Effector memory CD8-positive, alpha-beta T cell (primary cell): ENCODE data around the gene RSRC2.
A peak's percentile ranks its signal among the peaks of the same experiment; 100 is the strongest.
"Not testable (repeated sequence)": the region's sequence is repeated elsewhere in the genome, so short reads cannot be mapped to it uniquely, and the experiment has no call there.

Source experiments
- ATAC-seq: fragments of 150-1000 bp; cut with Tn5 transposase; replicated peaks from 2 replicates; pipeline ENCODE4 v1.10.0; 2021; ENCODE audit warnings: mild to moderate bottlenecking, moderate library complexity
- DNase-seq, 3 experiments: peaks; one replicate each; pipeline ENCODE4 v3.0.0; 2021
- H3K27ac Mint-ChIP-seq, 2 donors: one replicate each; pipeline ENCODE4 v1.8.0; 2022; ENCODE audit warnings: mild to moderate bottlenecking in 2 of 2, mixed read lengths in 2 of 2, moderate library complexity in 2 of 2
- H3K27me3 Mint-ChIP-seq, 2 donors: one replicate each; pipeline ENCODE4 v1.8.0; 2022; ENCODE audit warnings: mixed read lengths in 2 of 2
- H3K36me3 Mint-ChIP-seq: one replicate; pipeline ENCODE4 v1.8.0; 2022; ENCODE audit warnings: mild to moderate bottlenecking, moderate library complexity, mixed read lengths; ENCODE audit not compliant: insufficient read depth
- H3K4me1 Mint-ChIP-seq, 2 donors: one replicate each; pipeline ENCODE4 v1.8.0; 2022; ENCODE audit warnings: low read depth in 2 of 2, mixed read lengths in 2 of 2
- H3K4me3 Mint-ChIP-seq, 2 donors: one replicate each; pipeline ENCODE4 v1.8.0; 2022; ENCODE audit warnings: mild to moderate bottlenecking in 2 of 2, mixed read lengths in 2 of 2, moderate library complexity in 2 of 2
- H3K9me3 Mint-ChIP-seq, 2 donors: one replicate each; pipeline ENCODE4 v1.8.0; 2022; ENCODE audit warnings: mixed read lengths in 2 of 2

The RSRC2 gene

GRCh38 chr12:122513028-122513427, 13.7 kb downstream of the RSRC2 start:
- not testable (repeated sequence) for DNase-seq, ATAC-seq, H3K27me3 Mint-ChIP-seq, H3K27ac Mint-ChIP-seq, H3K4me1 Mint-ChIP-seq, H3K9me3 Mint-ChIP-seq, H3K4me3 Mint-ChIP-seq
- peaks cover 99% of the 10 kb centered on the region for H3K36me3 Mint-ChIP-seq

- DNase-seq, result no peak
- peaks cover 99% of the 10 kb centered on the region for H3K36me3 Mint-ChIP-seq
- H3K27ac Mint-ChIP-seq, result peak overlapping the region in 1 of 2 donors; percentile 29
- H3K9me3 Mint-ChIP-seq, result no peaks in the 10 kb centered on the region
- no peak overlapping the region for H3K4me3 Mint-ChIP-seq
- no peak for ATAC-seq
- no peaks in the 10 kb centered on the region for H3K4me1 Mint-ChIP-seq
- H3K27me3 Mint-ChIP-seq, result no peaks in the 10 kb centered on the region
Observed at GRCh38 chr12:122508163-122508562, 18.6 kb downstream of the RSRC2 start.

- H3K4me3 Mint-ChIP-seq, result no peak overlapping the region
- H3K27ac Mint-ChIP-seq, result peak overlapping the region in 1 of 2 donors; percentile 60
- no peaks in the 10 kb centered on the region for H3K9me3 Mint-ChIP-seq
- peaks cover 4 to 5% of the 10 kb centered on the region in 2 donors for H3K4me1 Mint-ChIP-seq
- ATAC-seq (no peak), DNase-seq (no peak)
- peaks cover 94% of the 10 kb centered on the region for H3K36me3 Mint-ChIP-seq
- no peaks in the 10 kb centered on the region for H3K27me3 Mint-ChIP-seq
Observed at GRCh38 chr12:122506393-122506938, 20.3 kb downstream of the RSRC2 start.

- Mint-ChIP-seq H3K4me1 (peaks cover 13 to 14% of the 10 kb centered on the region in 2 donors), H3K4me3 (no peak overlapping the region), H3K27ac (peak overlapping the region; percentile 27 to 60), H3K27me3 (no peaks in the 10 kb centered on the region), H3K9me3 (no peaks in the 10 kb centered on the region), H3K36me3 (peaks cover 92% of the 10 kb centered on the region)
- DNase-seq (no peak), ATAC-seq (no peak)
Observed at GRCh38 chr12:122505419-122506051, 21.2 kb downstream of the RSRC2 start.

- ATAC-seq (no peak), DNase-seq (no peak)
- H3K4me1 Mint-ChIP-seq, result peaks cover 19 to 20% of the 10 kb centered on the region in 2 donors
- H3K9me3 Mint-ChIP-seq, result no peaks in the 10 kb centered on the region
- H3K27me3 Mint-ChIP-seq, result no peaks in the 10 kb centered on the region
- H3K27ac Mint-ChIP-seq, result peak overlapping the region in 1 of 2 donors; percentile 16
- H3K36me3 Mint-ChIP-seq, result peaks cover 77% of the 10 kb centered on the region
- no peak overlapping the region for H3K4me3 Mint-ChIP-seq
Observed at GRCh38 chr12:122503783-122504590, 22.7 kb downstream of the RSRC2 start.

- Mint-ChIP-seq H3K27ac (peak overlapping the region in 1 of 2 donors; percentile 16), H3K9me3 (no peaks in the 10 kb centered on the region), H3K4me1 (peaks cover 22 to 26% of the 10 kb centered on the region in 2 donors), H3K27me3 (no peaks in the 10 kb centered on the region), H3K4me3 (no peak overlapping the region), H3K36me3 (peaks cover 71% of the 10 kb centered on the region)
- ATAC-seq (no peak), DNase-seq (no peak)
Observed at GRCh38 chr12:122503147-122503751, 23.5 kb downstream of the RSRC2 start.

- Mint-ChIP-seq H3K4me3 (peak overlapping the region; percentile 95 to 97), H3K27me3 (no peaks in the 10 kb centered on the region), H3K4me1 (peaks cover 26 to 29% of the 10 kb centered on the region in 2 donors), H3K27ac (peak overlapping the region; percentile 95 to 98), H3K36me3 (peaks cover 65% of the 10 kb centered on the region), H3K9me3 (no peaks in the 10 kb centered on the region)
- ATAC-seq (no peak), DNase-seq (no peak)
Observed at GRCh38 chr12:122501489-122501989, 25.2 kb downstream of the RSRC2 start.

GRCh38 chr12:122500685-122501488, 25.8 kb downstream of the RSRC2 start, which contains the start of gene ZCCHC8:
TSS of gene ZCCHC8 (minus strand) at chr12:122500932. CDS start at chr12:122500840, 92 bp downstream.
- Mint-ChIP-seq H3K4me3 (peak within 1 kb of the TSS; percentile 95 to 97), H3K27me3 (no peaks in the 10 kb centered on the region), H3K4me1 (peaks cover 26 to 30% of the 10 kb centered on the region in 2 donors), H3K9me3 (no peaks in the 10 kb centered on the region), H3K27ac (peak within 1 kb of the TSS; percentile 95 to 98), H3K36me3 (peaks cover 59% of the 10 kb centered on the region)
- peak; percentile 93 to 95 (median 94) for DNase-seq
- ATAC-seq, result peak; percentile 91

- Mint-ChIP-seq H3K4me3 (peak overlapping the region; percentile 95 to 97), H3K36me3 (peaks cover 57% of the 10 kb centered on the region), H3K4me1 (peaks cover 26 to 35% of the 10 kb centered on the region in 2 donors), H3K27ac (peak overlapping the region; percentile 95 to 98), H3K27me3 (no peaks in the 10 kb centered on the region), H3K9me3 (no peaks in the 10 kb centered on the region)
- DNase-seq, result peak; percentile 38 to 50 (median 44)
- ATAC-seq, result peak; percentile 44
Observed at GRCh38 chr12:122499991-122500684, 26.6 kb downstream of the RSRC2 start.

GRCh38 chr12:122495258-122495657, 31.5 kb downstream of the RSRC2 start:
- Mint-ChIP-seq H3K4me1 (peaks cover 17 to 34% of the 10 kb centered on the region in 2 donors), H3K9me3 (no peaks in the 10 kb centered on the region), H3K4me3 (peak overlapping the region in 1 of 2 donors; percentile 33), H3K27me3 (no peaks in the 10 kb centered on the region), H3K36me3 (peaks cover 63% of the 10 kb centered on the region), H3K27ac (peak overlapping the region in 1 of 2 donors; percentile 51)
- ATAC-seq, result no peak
- DNase-seq, result no peak

GRCh38 chr12:122493222-122493621, 33.5 kb downstream of the RSRC2 start:
- ATAC-seq, H3K27me3 Mint-ChIP-seq, H3K27ac Mint-ChIP-seq, H3K4me3 Mint-ChIP-seq, DNase-seq, H3K9me3 Mint-ChIP-seq: not testable (repeated sequence)
- H3K4me1 Mint-ChIP-seq, result peaks cover 9 to 21% of the 10 kb centered on the region in 2 donors
- H3K36me3 Mint-ChIP-seq, result peaks cover 82% of the 10 kb centered on the region

- no peak overlapping the region for H3K27ac Mint-ChIP-seq
Observed at GRCh38 chr12:122491991-122492390, 34.7 kb downstream of the RSRC2 start.

More at GRCh38 chr12:122491991-122492390, 34.7 kb downstream of the RSRC2 start:
- H3K9me3 Mint-ChIP-seq, result no peaks in the 10 kb centered on the region
- ATAC-seq (no peak), DNase-seq (no peak)
- H3K4me3 Mint-ChIP-seq, result no peak overlapping the region
- H3K36me3 Mint-ChIP-seq, result peaks cover 89% of the 10 kb centered on the region
- H3K4me1 Mint-ChIP-seq, result peaks cover 6 to 21% of the 10 kb centered on the region in 2 donors
- H3K27me3 Mint-ChIP-seq, result no peaks in the 10 kb centered on the region
